Fibroblast of skin of right quadriceps (primary cell): ENCODE data around the gene LDB3.

Experiments
- DNase-seq: peaks from one replicate; pipeline ENCODE4 v3.0.0-alpha.2; 2013

The LDB3 gene

GRCh38 chr10:86665868-86666267 lies 2.4 kb upstream of the LDB3 start:
- no peak for DNase-seq

GRCh38 chr10:86666538-86666937 lies 1.8 kb upstream of the LDB3 start:
- no peak for DNase-seq

GRCh38 chr10:86667421-86668181 lies 710 bp upstream of the LDB3 start:
- no peak for DNase-seq

- DNase-seq = no peak
Observed at GRCh38 chr10:86670290-86670811, 2.0 kb downstream of the LDB3 start.

- no peak for DNase-seq
Observed at GRCh38 chr10:86670876-86671275, 2.6 kb downstream of the LDB3 start.

GRCh38 chr10:86671419-86671818 lies 3.1 kb downstream of the LDB3 start:
- DNase-seq = no peak

- peak; percentile 18 for DNase-seq
Observed at GRCh38 chr10:86671985-86672710, 3.8 kb downstream of the LDB3 start.

- DNase-seq = no peak
Observed at GRCh38 chr10:86673216-86673826, 5.0 kb downstream of the LDB3 start.

- DNase-seq = no peak
Observed at GRCh38 chr10:86673827-86674581, 5.7 kb downstream of the LDB3 start.

- DNase-seq = no peak
Observed at GRCh38 chr10:86674912-86675311, 6.6 kb downstream of the LDB3 start.

GRCh38 chr10:86677374-86677773 lies 9.1 kb downstream of the LDB3 start:
- no peak for DNase-seq

- DNase-seq = no peak
Observed at GRCh38 chr10:86678999-86679792, 10.9 kb downstream of the LDB3 start.

GRCh38 chr10:86681047-86681446 lies 12.7 kb downstream of the LDB3 start:
- DNase-seq = no peak

- DNase-seq = no peak
Observed at GRCh38 chr10:86681722-86682386, 13.5 kb downstream of the LDB3 start.

GRCh38 chr10:86682675-86683074 lies 14.4 kb downstream of the LDB3 start:
- DNase-seq = no peak

- no peak for DNase-seq
Observed at GRCh38 chr10:86684331-86685097, 16.2 kb downstream of the LDB3 start.

GRCh38 chr10:86685416-86685815 lies 17.1 kb downstream of the LDB3 start:
- no peak for DNase-seq

GRCh38 chr10:86685893-86686632 lies 17.8 kb downstream of the LDB3 start:
- no peak for DNase-seq

- DNase-seq = no peak
Observed at GRCh38 chr10:86686972-86687371, 18.7 kb downstream of the LDB3 start.

- peak; percentile 88 for DNase-seq
Observed at GRCh38 chr10:86687750-86688149, 19.4 kb downstream of the LDB3 start.
